Prostate gland (tissue), 2 donors: ENCODE results near the gene B4GALNT3.

Experiments used
- POLR2A ChIP-seq: fragments of 450-650 bp; IDR thresholded peaks from one replicate; pipeline ENCODE4 v1.6.1; 2016; ENCODE audit warnings: antibody characterized with exemption, mild to moderate bottlenecking
- POLR2AphosphoS5 ChIP-seq: sonication (generic); formaldehyde crosslinking; IDR thresholded peaks from one replicate; pipeline ENCODE4 v1.6.1; 2017; ENCODE audit warnings: antibody characterized with exemption
- TF ChIP-seq, protein P1 (sequence below), 4 experiments: fragments of 200-600 bp in 2 of 4; fragments of 450-650 bp in 2 of 4; sonication (generic) in 2 of 4; IDR thresholded peaks; 1 replicate in 3 of 4; 2 replicates in 1 of 4; pipeline ENCODE4 v1.5.1; 2016 to 2019; ENCODE audit warnings: antibody characterized with exemption in 4 of 4, mild to moderate bottlenecking in 2 of 4, moderate library complexity in 2 of 4

- TF ChIP-seq, protein P1, sequence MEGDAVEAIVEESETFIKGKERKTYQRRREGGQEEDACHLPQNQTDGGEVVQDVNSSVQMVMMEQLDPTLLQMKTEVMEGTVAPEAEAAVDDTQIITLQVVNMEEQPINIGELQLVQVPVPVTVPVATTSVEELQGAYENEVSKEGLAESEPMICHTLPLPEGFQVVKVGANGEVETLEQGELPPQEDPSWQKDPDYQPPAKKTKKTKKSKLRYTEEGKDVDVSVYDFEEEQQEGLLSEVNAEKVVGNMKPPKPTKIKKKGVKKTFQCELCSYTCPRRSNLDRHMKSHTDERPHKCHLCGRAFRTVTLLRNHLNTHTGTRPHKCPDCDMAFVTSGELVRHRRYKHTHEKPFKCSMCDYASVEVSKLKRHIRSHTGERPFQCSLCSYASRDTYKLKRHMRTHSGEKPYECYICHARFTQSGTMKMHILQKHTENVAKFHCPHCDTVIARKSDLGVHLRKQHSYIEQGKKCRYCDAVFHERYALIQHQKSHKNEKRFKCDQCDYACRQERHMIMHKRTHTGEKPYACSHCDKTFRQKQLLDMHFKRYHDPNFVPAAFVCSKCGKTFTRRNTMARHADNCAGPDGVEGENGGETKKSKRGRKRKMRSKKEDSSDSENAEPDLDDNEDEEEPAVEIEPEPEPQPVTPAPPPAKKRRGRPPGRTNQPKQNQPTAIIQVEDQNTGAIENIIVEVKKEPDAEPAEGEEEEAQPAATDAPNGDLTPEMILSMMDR (IDR thresholded peaks at IDR 0.05): no peak
- no peak for TF ChIP-seq POLR2A
- no peak for TF ChIP-seq POLR2AphosphoS5
These were observed 60.4 kb downstream of the B4GALNT3 start for GRCh38 chr12:520119-520518.
